Cardiac fibroblast (primary cell): ENCODE data around the gene PYDC2.
"Not testable (repeated sequence)": the region's sequence is repeated elsewhere in the genome, so short reads cannot be mapped to it uniquely, and the experiment has no call there.

Experiments
- DNase-seq, 2 donors: peaks; one replicate each; pipeline versions ENCODE4 v3.0.0 to v3.0.0-alpha.2; 2010; ENCODE audit warnings: low read depth in 2 of 2
- H3K4me3 ChIP-seq, 2 donors: replicated peaks in 1 of 2; 1 replicate in 1 of 2; 2 replicates in 1 of 2; pipeline ENCODE4 v1.5.1; 2011; ENCODE audit warnings: low read depth in 2 of 2, low read length in 2 of 2, mild to moderate bottlenecking in 2 of 2, moderate library complexity in 1 of 2
- TF ChIP-seq, protein P1 (sequence below): IDR thresholded peaks from one replicate; pipeline ENCODE4 v1.5.1; 2011; ENCODE audit warnings: low read depth, mild to moderate bottlenecking, low read length, inconsistent platforms

The PYDC2 gene

DNA sequence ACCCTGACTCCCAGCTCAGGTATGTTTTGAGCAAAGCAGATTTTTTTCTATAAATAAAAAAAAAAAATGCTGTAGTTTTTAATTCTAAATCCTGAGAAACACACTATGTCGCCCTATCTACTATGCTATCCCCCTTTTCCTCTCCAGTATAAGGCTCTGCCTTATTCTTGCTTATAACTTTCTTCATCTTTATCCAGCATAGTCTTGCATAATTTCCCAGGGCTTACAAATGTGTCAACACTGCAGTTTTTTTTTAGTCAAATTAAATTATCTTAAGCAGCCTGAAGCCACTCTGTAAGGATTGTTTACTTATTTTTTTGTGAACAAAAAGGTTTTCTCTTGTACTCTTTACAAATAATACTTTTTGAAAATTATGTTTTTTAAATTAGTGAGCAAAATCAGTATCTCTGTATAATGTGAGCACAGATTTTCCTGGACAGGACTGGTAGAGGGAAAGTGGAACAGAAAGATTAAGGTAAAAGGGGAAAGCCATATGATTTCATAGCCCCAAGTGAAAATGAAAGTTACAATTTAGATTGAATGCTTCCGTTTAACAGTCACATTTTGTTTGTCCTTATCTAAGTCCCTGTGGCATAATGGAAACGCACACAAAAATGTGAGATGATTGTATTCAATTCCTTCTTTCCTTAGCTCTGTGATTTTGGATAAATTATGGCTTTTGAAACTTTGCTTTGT is 5.6 kb upstream of the PYDC2 start:
- no peak overlapping the region for H3K4me3 ChIP-seq
- TF ChIP-seq, protein P1, sequence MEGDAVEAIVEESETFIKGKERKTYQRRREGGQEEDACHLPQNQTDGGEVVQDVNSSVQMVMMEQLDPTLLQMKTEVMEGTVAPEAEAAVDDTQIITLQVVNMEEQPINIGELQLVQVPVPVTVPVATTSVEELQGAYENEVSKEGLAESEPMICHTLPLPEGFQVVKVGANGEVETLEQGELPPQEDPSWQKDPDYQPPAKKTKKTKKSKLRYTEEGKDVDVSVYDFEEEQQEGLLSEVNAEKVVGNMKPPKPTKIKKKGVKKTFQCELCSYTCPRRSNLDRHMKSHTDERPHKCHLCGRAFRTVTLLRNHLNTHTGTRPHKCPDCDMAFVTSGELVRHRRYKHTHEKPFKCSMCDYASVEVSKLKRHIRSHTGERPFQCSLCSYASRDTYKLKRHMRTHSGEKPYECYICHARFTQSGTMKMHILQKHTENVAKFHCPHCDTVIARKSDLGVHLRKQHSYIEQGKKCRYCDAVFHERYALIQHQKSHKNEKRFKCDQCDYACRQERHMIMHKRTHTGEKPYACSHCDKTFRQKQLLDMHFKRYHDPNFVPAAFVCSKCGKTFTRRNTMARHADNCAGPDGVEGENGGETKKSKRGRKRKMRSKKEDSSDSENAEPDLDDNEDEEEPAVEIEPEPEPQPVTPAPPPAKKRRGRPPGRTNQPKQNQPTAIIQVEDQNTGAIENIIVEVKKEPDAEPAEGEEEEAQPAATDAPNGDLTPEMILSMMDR, result no peak
- DNase-seq, result no peak

DNA sequence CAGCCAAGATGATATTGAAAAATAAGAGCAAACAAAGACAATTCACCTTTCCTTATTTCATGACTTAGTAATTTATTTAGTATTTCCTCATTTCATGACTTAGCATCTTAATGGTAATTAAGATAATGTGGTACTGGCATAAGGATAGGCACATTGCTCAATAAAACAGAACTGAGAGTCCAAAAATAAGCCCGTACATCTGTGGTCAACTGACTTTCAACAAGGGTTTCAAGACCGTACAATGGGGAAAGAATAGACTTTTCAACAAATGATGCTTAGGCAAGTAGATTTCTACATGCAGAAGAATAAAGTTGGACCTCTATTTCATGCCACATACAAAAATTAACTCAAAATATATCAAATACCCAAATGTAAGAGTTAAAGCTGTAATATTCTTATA is 603 bp upstream of the PYDC2 start:
- DNase-seq, result no peak
- TF ChIP-seq, protein P1, result no peak
- H3K4me3 ChIP-seq, result no peak overlapping the region

DNA sequence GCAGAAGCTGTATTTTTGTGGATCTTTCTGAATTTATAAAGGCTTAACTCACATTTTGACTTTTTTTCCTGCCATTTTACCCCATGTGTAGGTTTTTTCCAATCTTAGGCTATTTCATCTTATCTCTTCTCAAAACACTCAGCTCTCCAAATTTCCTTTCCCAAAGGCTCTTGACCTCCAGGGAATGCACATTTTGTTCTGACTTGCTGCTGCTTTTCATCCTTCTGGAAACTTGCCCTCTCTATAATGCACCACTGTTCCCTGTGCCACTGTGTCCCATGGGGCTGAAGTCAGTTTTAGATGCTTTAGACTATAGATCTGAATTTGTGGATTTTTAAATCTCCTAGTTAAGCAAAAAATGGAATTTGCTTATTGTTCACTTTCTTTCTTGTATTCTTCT is 9.1 kb downstream of the PYDC2 start:
- H3K4me3 ChIP-seq, result no peak overlapping the region
- DNase-seq, result no peak
- TF ChIP-seq, protein P1, result no peak

DNA sequence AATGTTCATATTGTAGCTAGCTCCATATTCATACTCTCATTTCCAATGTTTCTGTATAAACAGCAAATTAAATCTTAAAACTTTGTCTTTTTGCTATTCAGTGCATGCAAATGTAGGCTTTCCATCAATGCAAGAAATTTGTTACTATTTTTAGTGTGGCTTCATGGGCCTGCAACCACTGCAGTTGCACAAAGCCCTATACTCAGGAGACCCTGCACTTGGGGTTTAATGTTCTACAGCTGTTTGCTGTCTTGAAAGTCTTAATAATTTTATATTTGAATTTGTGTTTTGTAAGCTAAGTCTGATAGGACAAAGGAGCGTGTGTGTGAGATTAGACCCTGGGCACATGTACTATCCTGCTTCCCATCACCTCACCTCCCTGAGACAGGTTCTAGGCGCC is 9.6 kb downstream of the PYDC2 start:
- TF ChIP-seq, protein P1, result no peak

DNA sequence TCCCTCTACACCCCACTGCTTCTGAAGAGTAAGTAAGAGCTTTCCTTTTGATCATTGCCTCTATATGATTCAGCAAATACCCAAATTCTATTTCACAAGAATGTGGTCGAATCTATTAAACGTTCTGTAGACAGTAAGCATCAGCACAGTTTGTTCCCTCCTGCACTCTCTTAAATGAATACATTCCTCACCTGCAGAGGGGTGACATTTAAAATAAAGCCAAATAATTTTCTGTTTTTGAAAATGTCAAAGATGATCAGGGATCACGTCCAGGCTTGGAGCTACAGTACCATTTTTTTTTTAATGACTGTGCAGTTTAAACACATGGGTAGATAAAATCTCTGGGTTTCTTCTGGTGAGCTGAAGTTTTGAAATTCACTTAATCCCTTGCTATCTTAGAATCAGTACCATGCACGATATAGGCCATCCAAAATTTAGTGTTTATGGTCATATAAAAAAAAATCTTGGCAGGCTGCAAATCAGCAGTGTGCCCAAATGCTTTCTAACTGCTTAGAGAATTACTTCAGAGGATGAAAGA is 12.8 kb downstream of the PYDC2 start:
- DNase-seq, result no peak
- no peak overlapping the region for H3K4me3 ChIP-seq
- TF ChIP-seq, protein P1, result no peak

More for the DNA sequence above, 9.6 kb downstream of the PYDC2 start:
- no peak overlapping the region for H3K4me3 ChIP-seq
- no peak for DNase-seq

DNA sequence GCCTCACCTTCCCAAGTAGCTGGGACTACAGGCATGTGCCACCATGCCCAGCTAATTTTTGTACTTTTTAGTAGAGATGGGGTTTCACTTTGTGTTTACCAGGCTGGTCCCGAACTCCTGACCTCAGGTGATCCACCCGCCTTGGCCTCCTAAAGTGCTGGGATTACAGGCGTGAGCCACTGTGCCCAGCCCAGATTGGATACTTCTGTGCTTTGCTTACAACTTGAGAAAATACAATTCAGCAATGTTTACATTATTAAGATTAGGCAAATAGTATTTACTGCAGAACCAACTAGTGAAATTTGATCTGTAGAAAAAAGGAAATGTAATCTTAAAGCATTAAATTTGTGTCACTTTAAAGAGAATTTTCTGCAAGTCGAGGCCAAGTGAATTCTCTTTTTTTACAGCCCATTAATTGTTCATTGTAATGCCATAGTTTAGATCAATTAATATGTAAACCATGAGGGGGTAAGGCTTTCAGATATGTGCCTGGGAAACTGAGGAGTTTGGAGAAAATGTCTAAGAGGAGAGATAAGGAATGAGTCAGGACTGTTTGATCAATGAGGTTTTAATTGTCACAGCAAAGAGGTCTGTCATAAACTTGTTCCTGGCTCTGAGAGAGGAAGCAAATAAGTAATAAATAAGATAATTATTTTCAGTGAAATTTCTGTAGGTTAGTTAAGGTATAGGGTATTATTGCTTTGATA is 15.3 kb downstream of the PYDC2 start:
- TF ChIP-seq, protein P1, result no peak
- no peak for DNase-seq
- no peak overlapping the region for H3K4me3 ChIP-seq

DNA sequence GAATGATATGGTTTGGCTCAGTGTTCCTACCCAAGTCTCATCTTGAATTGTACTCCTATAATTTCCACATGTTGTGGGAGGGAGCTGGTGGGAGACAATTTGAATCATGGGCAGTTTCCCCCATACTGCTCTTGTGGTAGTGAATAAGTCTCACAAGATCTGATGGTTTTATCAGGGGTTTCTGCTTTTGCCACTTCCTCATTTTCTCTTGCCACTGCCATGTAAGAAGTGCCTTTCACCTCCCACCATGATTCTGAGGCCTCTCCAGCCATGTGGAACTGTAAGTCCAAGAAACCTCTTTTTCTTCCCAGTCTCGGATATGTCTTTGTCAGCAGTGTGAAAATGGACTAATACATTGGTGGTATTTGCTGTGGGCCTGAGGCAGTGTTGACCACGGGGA is 23.0 kb downstream of the PYDC2 start:
- not testable (repeated sequence) for DNase-seq, H3K4me3 ChIP-seq
